ENCODE data around the gene SORCS2. TPM values are rescaled to one million over a fixed set of nuclear protein-coding genes. Genes with fewer than 3 reads are reported as not detected.

Gene SORCS2
- total and polyA plus RNA-seq, 2 of the 8 experiments (the other 6 are each of a cell fraction or from before 2014, with no cell fraction given) = 0.36 to 1.8 TPM

DNA sequence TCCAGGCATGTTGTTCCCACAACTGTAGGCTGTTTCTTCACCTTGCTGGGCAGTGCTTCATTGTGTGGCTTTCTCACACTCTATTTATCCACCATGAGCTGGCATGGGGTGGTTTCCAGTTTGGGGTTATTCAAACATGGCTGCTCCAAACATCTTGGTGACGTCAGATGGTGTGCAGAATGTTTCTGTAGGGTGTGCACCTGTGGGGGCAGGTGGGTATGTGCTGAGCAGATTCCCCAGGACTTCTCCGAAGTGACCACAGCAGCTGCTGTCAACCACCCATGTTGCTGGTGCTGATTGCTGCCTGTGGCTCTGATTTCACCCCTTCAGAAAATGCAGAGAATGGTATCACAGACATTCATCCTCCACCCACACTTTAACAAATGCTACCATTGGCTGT, 247.4 kb downstream of the SORCS2 start:
- FAIRE-seq (no peak), DNase-seq (ENCODE audit: low read depth in 1 of 2, low spot score in 2 of 2) (no peak)
- H3K27ac ChIP-seq (ENCODE audit: low read depth, low read length) = no peak overlapping the region
- peaks cover 0 to 10% (median 2%) of the 10 kb centered on the region in 4 experiments; a peak in 3 of 7 replicates for H3K4me1 ChIP-seq (replicated peaks in 1 of 4; ENCODE audit: control insufficient read depth in 3 of 4, insufficient read depth in 4 of 4, low read length in 3 of 4)
- H4K8ac ChIP-seq (ENCODE audit: extremely low read depth, insufficient read depth, low read length) = no peak overlapping the region
- no peaks in the 10 kb centered on the region; a peak in 1 of 8 replicates for H3K36me3 ChIP-seq (ENCODE audit: control insufficient read depth in 2 of 4, insufficient read depth in 4 of 4, low read length in 3 of 4)
- H3K18ac ChIP-seq (ENCODE audit: extremely low read depth, low read length) = no peak overlapping the region
- H2AFZ ChIP-seq (ENCODE audit: low read length) = no peak overlapping the region
- no peak overlapping the region for H3K56ac ChIP-seq (replicated peaks; ENCODE audit: insufficient read length, low read depth, low read length)
- no peaks in the 10 kb centered on the region for H3K23me2 ChIP-seq (ENCODE audit: low read depth, low read length)
- no peak overlapping the region for H2AK5ac ChIP-seq (ENCODE audit: low read depth, low read length)
- no peaks in the 10 kb centered on the region for H3K79me2 ChIP-seq (ENCODE audit: control insufficient read depth in 1 of 2, insufficient read depth in 2 of 2, low read length in 2 of 2)
- ChIA-PET POLR2A (ENCODE audit: partially characterized antibody) (interaction anchor here (0.7 kb wide), 1 partner anchor 162 kb away, joined by 3 read pairs; no protein-coding TSS in a partner anchor), CTCF (ENCODE audit: partially characterized antibody) (no interaction called here)
- no peak overlapping the region for H3K23ac ChIP-seq (ENCODE audit: insufficient read length)
- H4K91ac ChIP-seq (replicated peaks; ENCODE audit: insufficient read length, low read length) = peak overlapping the region; percentile 73
- 0 out of 4 replicates have a peak, but pooled peaks cover 0 to 9% of the 10 kb centered on the region in 2 experiments for H3K9me3 ChIP-seq (ENCODE audit: insufficient read depth in 2 of 2, low read depth in 1 of 2, low read length in 1 of 2)
- TF ChIP-seq SUZ12 (IDR thresholded peaks at IDR 0.05; ENCODE audit: low read length) (no peak), SIRT6 (IDR thresholded peaks at IDR 0.05; ENCODE audit: low read length) (no peak), CHD2 (IDR thresholded peaks at IDR 0.05; ENCODE audit: low read length) (no peak), HDAC6 (IDR thresholded peaks at IDR 0.05; ENCODE audit: low read depth, low read length) (no peak), TBP (IDR thresholded peaks at IDR 0.05; ENCODE audit: low read depth, low read length) (no peak), SIN3A (conservative IDR thresholded peaks at IDR 0.05 in 1 of 2, IDR thresholded peaks at IDR 0.05 in 1 of 2; ENCODE audit: low read depth in 1 of 2, low read length in 2 of 2) (no peak), SIX5 (IDR thresholded peaks at IDR 0.05; ENCODE audit: low read depth, low read length) (no peak), CHD1 (IDR thresholded peaks at IDR 0.05; ENCODE audit: low read depth, low read length) (no peak), ASH2L (IDR thresholded peaks at IDR 0.05; ENCODE audit: low read length) (no peak), RNF2 (IDR thresholded peaks at IDR 0.05; ENCODE audit: borderline replicate concordance, low read depth, low read length, missing control alignments, poor library complexity, severe bottlenecking) (no peak)
- no peak overlapping the region for H2BK120ac ChIP-seq (replicated peaks; ENCODE audit: low read depth, low read length)
- H4K5ac ChIP-seq (ENCODE audit: insufficient read length, low read depth, low read length) = no peak overlapping the region
- WGBS, 2 experiments (ENCODE audit: extremely low coverage in 1 of 2, insufficient coverage in 1 of 2, insufficient read length in 1 of 2, insufficient replicate concordance in 2 of 2, low coverage in 1 of 2, low lambda C conversion rate in 2 of 2, missing lambda C conversion rate in 1 of 2) = 88% methylated on average over 2 of the region's 2 CpGs; no CpG with 5 or more reads in 1 of the 2 experiments
- no peak overlapping the region for H3K4me2 ChIP-seq (ENCODE audit: insufficient read depth in 1 of 2, low read depth in 2 of 2, low read length in 2 of 2)
- no peak overlapping the region for H3K9ac ChIP-seq (replicated peaks in 1 of 4; ENCODE audit: extremely low read depth in 1 of 4, low read depth in 3 of 4, low read length in 3 of 4)
- no peaks in the 10 kb centered on the region for H4K20me1 ChIP-seq (replicated peaks in 1 of 2; ENCODE audit: control insufficient read depth in 1 of 2, insufficient read depth in 2 of 2, low read length in 2 of 2)
- no peaks in the 10 kb centered on the region; a peak in 1 of 7 replicates for H3K27me3 ChIP-seq (replicated peaks in 1 of 4; ENCODE audit: control insufficient read depth in 3 of 4, extremely low read depth in 1 of 4, insufficient read depth in 3 of 4, low read length in 3 of 4)
- H2BK20ac ChIP-seq (ENCODE audit: low read length) = no peak overlapping the region
- no peak overlapping the region for H2BK15ac ChIP-seq (ENCODE audit: low read length)
- no peak overlapping the region for H3K4me3 ChIP-seq (ENCODE audit: extremely low read depth in 1 of 4, insufficient read depth in 2 of 4, low read depth in 3 of 4, low read length in 4 of 4)
- no peak overlapping the region for H3K14ac ChIP-seq (ENCODE audit: insufficient read length)
- no peak overlapping the region for H2BK5ac ChIP-seq (ENCODE audit: low read depth, low read length)
- no peak overlapping the region for H3K4ac ChIP-seq (replicated peaks; ENCODE audit: insufficient read length, low read depth, low read length)
- H3K79me1 ChIP-seq (ENCODE audit: low read depth, low read length) = no peaks in the 10 kb centered on the region
- no peak overlapping the region for H2BK12ac ChIP-seq (ENCODE audit: low read depth, low read length)
